Measurements from ENCODE around the gene BSG. TPM values are rescaled to one million over a fixed set of nuclear protein-coding genes. Genes with fewer than 3 reads are reported as not detected.

The BSG gene
- total and polyA plus RNA-seq, 9 of the 15 experiments (the other 6 are each of a cell fraction or from before 2014, with no cell fraction given): 4.6 to 495 (median 187) TPM

DNA sequence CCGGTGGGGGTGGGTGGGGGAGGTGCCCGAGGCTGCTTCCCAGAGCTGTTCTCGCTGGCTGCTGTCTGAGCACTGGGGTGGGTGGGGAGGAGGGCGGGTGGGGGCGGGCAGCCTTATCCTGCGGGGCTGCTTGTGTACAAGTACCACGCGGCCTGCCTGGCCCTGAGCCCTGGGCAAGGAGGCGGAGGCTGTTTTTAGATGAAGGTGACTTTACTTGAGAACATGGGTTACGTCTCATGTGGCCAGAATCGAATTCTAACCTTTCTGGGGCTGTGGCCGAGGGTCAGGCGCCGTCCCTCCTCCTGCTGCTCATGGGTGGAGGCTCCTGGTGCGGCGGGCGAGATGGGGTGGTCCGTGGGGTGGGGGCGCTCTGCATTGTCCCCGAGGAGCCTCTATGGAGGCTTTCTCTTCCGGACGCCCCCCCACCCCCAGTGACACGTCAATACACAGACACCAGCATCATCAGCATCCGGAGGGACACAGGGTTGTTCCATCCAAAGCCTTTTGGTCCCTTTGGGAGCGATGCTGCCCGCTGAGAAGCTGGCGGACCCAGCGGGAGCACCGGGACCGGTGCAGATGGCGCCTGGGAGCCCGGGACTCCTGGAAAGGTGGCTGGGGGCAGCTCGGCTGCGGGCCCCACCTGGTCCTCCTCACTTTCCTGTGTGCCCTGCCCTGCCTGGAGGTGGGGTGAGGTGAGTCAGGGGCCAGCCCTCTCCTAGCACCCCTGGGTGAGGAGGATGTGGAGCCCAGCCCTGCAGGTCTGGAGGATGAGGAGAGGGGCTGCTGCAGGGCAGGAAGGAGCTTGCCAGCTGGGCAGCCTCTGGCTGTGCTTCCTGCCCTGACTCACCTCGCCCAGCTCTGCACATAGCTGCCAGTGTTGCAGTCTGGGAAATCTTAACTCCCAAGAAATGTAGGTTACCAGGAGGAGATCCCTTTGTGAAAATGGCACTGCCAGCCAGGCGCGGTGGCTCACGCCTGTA, 3.4 kb downstream of the BSG start (continued):
- TF ChIP-seq, protein P1, sequence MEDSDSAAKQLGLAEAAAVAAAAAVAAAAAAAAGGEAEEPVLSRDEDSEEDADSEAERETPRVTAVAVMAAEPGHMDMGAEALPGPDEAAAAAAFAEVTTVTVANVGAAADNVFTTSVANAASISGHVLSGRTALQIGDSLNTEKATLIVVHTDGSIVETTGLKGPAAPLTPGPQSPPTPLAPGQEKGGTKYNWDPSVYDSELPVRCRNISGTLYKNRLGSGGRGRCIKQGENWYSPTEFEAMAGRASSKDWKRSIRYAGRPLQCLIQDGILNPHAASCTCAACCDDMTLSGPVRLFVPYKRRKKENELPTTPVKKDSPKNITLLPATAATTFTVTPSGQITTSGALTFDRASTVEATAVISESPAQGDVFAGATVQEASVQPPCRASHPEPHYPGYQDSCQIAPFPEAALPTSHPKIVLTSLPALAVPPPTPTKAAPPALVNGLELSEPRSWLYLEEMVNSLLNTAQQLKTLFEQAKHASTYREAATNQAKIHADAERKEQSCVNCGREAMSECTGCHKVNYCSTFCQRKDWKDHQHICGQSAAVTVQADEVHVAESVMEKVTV (CRISPR knock-in tag; IDR thresholded peaks at IDR 0.05): no peak
- TF ChIP-seq HSF4 (CRISPR knock-in tag; IDR thresholded peaks at IDR 0.05; ENCODE audit: borderline replicate concordance) (no peak), PPARD (CRISPR knock-in tag; IDR thresholded peaks at IDR 0.05) (no peak), ZNF707 (CRISPR knock-in tag; conservative IDR thresholded peaks at IDR 0.05) (no peak), MYNN (IDR thresholded peaks at IDR 0.05) (no peak), MYNN (CRISPR knock-in tag; IDR thresholded peaks at IDR 0.05) (no peak), RBFOX2 (IDR thresholded peaks at IDR 0.05; ENCODE audit: low read depth, low read length) (0 out of 2 replicates have a peak, but pooled peaks have one; percentile 17)
- TF ChIP-seq, protein P2, sequence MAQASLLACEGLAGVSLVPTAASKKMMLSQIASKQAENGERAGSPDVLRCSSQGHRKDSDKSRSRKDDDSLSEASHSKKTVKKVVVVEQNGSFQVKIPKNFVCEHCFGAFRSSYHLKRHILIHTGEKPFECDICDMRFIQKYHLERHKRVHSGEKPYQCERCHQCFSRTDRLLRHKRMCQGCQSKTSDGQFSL (CRISPR knock-in tag; IDR thresholded peaks at IDR 0.05): peak; percentile 49; the same call in 1 of the 2 replicates
- TF ChIP-seq, protein P2 (tag; IDR thresholded peaks at IDR 0.05): no peak
- TF ChIP-seq, protein P3, sequence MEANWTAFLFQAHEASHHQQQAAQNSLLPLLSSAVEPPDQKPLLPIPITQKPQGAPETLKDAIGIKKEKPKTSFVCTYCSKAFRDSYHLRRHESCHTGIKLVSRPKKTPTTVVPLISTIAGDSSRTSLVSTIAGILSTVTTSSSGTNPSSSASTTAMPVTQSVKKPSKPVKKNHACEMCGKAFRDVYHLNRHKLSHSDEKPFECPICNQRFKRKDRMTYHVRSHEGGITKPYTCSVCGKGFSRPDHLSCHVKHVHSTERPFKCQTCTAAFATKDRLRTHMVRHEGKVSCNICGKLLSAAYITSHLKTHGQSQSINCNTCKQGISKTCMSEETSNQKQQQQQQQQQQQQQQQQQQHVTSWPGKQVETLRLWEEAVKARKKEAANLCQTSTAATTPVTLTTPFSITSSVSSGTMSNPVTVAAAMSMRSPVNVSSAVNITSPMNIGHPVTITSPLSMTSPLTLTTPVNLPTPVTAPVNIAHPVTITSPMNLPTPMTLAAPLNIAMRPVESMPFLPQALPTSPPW (CRISPR knock-in tag; IDR thresholded peaks at IDR 0.05): peak; percentile 52
